ENCODE data around the gene RBM45. TPM values are rescaled to one million over a fixed set of nuclear protein-coding genes. Genes with fewer than 3 reads are reported as not detected.

RBM45 gene
- total and polyA plus RNA-seq, 8 donors, result 11.5 to 29.4 (median 24.9) TPM

- Histone ChIP-seq H3K27ac (no peak overlapping the region), H3K9me3 (no peaks in the 10 kb centered on the region), H3K4me3 (no peak overlapping the region), H3K27me3 (no peaks in the 10 kb centered on the region), H3K36me3 (no peaks in the 10 kb centered on the region), H3K4me1 (no peaks in the 10 kb centered on the region)
- no peak for TF ChIP-seq CTCF (IDR thresholded peaks at IDR 0.05)
- ATAC-seq, result peak; percentile 26
- intact Hi-C loops (cut with DNase I), result no loop called here
- DNase-seq, result peak in 1 of 4 donors; percentile 6
Measured at GRCh38 chr2:178106053-178106452, 6.2 kb upstream of the RBM45 start.

- ATAC-seq (no peak), DNase-seq (no peak)
- H3K27ac ChIP-seq, result no peak overlapping the region
- TF ChIP-seq CTCF (IDR thresholded peaks at IDR 0.05), result no peak
- intact Hi-C loops (cut with DNase I), result no loop called here
- H3K27me3 ChIP-seq, result no peaks in the 10 kb centered on the region
- peaks cover under 1 to 6% of the 10 kb centered on the region in 2 donors for H3K4me1 ChIP-seq
- H3K9me3 ChIP-seq, result no peaks in the 10 kb centered on the region
- no peaks in the 10 kb centered on the region for H3K36me3 ChIP-seq
- H3K4me3 ChIP-seq, result no peak overlapping the region
Measured at GRCh38 chr2:178108176-178108575, 4.1 kb upstream of the RBM45 start.

GRCh38 chr2:178109813-178110212, 2.4 kb upstream of the RBM45 start:
- H3K27me3 ChIP-seq, result no peaks in the 10 kb centered on the region
- H3K9me3 ChIP-seq, result no peaks in the 10 kb centered on the region
- no peak overlapping the region for H3K27ac ChIP-seq
- ATAC-seq (no peak), DNase-seq (peak in 1 of 4 donors; percentile 35)
- TF ChIP-seq CTCF (IDR thresholded peaks at IDR 0.05), result peak; percentile 35 to 39
- no peak overlapping the region for H3K4me3 ChIP-seq
- H3K36me3 ChIP-seq, result no peaks in the 10 kb centered on the region
- intact Hi-C loops (cut with DNase I), result no loop called here
- peaks cover 4 to 14% of the 10 kb centered on the region in 2 donors for H3K4me1 ChIP-seq

- intact Hi-C loops (cut with DNase I), result no loop called here
- H3K36me3 ChIP-seq, result no peaks in the 10 kb centered on the region
- DNase-seq (no peak), ATAC-seq (no peak)
- H3K4me3 ChIP-seq, result no peak overlapping the region
- peaks cover 4 to 14% of the 10 kb centered on the region in 2 donors for H3K4me1 ChIP-seq
- no peaks in the 10 kb centered on the region for H3K9me3 ChIP-seq
- no peaks in the 10 kb centered on the region for H3K27me3 ChIP-seq
- no peak for TF ChIP-seq CTCF (IDR thresholded peaks at IDR 0.05)
- H3K27ac ChIP-seq, result no peak overlapping the region
Measured at GRCh38 chr2:178110681-178111080, 1.6 kb upstream of the RBM45 start.

- H3K36me3 ChIP-seq, result no peaks in the 10 kb centered on the region
- no peaks in the 10 kb centered on the region for H3K9me3 ChIP-seq
- peaks cover 4 to 14% of the 10 kb centered on the region in 2 donors for H3K4me1 ChIP-seq
- ATAC-seq (no peak), DNase-seq (no peak)
- no peaks in the 10 kb centered on the region for H3K27me3 ChIP-seq
- H3K4me3 ChIP-seq, result peak overlapping the region in 1 of 2 donors; percentile 88
- TF ChIP-seq CTCF (IDR thresholded peaks at IDR 0.05), result no peak
- intact Hi-C loops (cut with DNase I), result no loop called here
- H3K27ac ChIP-seq, result peak overlapping the region in 1 of 2 donors; percentile 84
Measured at GRCh38 chr2:178111743-178112142, 494 bp upstream of the RBM45 start.
